Prostate gland (tissue), 2 donors: Measurements from ENCODE around the gene LAMP1. TPM values are rescaled to one million over a fixed set of nuclear protein-coding genes. Genes with fewer than 3 reads are reported as not detected.

Experiments used
- DNase-seq: peaks from one replicate; pipeline ENCODE4 v3.0.0-alpha.2; 2019; ENCODE audit warnings: low spot score
- H3K27ac ChIP-seq, 2 donors: fragments of 200-600 bp; sonication (generic); 2 replicates each; pipeline ENCODE4 v1.5.1; 2017 to 2019
- H3K27me3 ChIP-seq: fragments of 200-600 bp; sonication (generic); replicated peaks from 2 replicates; pipeline ENCODE4 v1.5.1; 2019; ENCODE audit not compliant: insufficient read depth
- H3K36me3 ChIP-seq, 2 donors: fragments of 200-600 bp; sonication (generic); 1 replicate in 1 of 2; 2 replicates in 1 of 2; pipeline versions ENCODE4 v1.5.1 to v1.8.1; 2017 to 2019
- H3K4me1 ChIP-seq: fragments of 200-600 bp; sonication (generic); replicated peaks from 2 replicates; pipeline ENCODE4 v1.5.1; 2019
- H3K4me3 ChIP-seq, 2 donors: fragments of 200-600 bp; sonication (generic); 2 replicates each; pipeline ENCODE4 v1.5.1; 2017 to 2019
- H3K9me3 ChIP-seq: fragments of 200-600 bp; sonication (generic); 2 replicates; pipeline ENCODE4 v1.5.1; 2017
- CTCF ChIP-seq, 4 experiments: fragments of 200-600 bp in 2 of 4; fragments of 450-650 bp in 2 of 4; sonication (generic) in 2 of 4; IDR thresholded peaks; 1 replicate in 3 of 4; 2 replicates in 1 of 4; pipeline ENCODE4 v1.5.1; 2016 to 2019; ENCODE audit warnings: antibody characterized with exemption in 4 of 4, mild to moderate bottlenecking in 2 of 4, moderate library complexity in 2 of 4
- POLR2A ChIP-seq: fragments of 450-650 bp; IDR thresholded peaks from one replicate; pipeline ENCODE4 v1.6.1; 2016; ENCODE audit warnings: antibody characterized with exemption, mild to moderate bottlenecking
- POLR2AphosphoS5 ChIP-seq: sonication (generic); formaldehyde crosslinking; IDR thresholded peaks from one replicate; pipeline ENCODE4 v1.6.1; 2017; ENCODE audit warnings: antibody characterized with exemption
- WGBS: methylation state at CpG from one replicate; pipeline ENCODE4 v1.1.5; 2018; 5-methylcytosine and 5-hydroxymethylcytosine counted together
- intact Hi-C: fragments of 100-400 bp; cut with DNase I; formaldehyde crosslinking; loops from one replicate; pipeline ENCODE4 v1.14.2; 2022
- total RNA-seq, 2 donors: library from RNA; depleted of rRNA; stranded (reverse); fragments of >200 nt; gene quantifications; one replicate each; pipeline ENCODE4 v1.1.0, GENCODE V29; 2016

The LAMP1 gene
- total RNA-seq, 2 donors from 2014 or later = 214 to 246 TPM

DNA sequence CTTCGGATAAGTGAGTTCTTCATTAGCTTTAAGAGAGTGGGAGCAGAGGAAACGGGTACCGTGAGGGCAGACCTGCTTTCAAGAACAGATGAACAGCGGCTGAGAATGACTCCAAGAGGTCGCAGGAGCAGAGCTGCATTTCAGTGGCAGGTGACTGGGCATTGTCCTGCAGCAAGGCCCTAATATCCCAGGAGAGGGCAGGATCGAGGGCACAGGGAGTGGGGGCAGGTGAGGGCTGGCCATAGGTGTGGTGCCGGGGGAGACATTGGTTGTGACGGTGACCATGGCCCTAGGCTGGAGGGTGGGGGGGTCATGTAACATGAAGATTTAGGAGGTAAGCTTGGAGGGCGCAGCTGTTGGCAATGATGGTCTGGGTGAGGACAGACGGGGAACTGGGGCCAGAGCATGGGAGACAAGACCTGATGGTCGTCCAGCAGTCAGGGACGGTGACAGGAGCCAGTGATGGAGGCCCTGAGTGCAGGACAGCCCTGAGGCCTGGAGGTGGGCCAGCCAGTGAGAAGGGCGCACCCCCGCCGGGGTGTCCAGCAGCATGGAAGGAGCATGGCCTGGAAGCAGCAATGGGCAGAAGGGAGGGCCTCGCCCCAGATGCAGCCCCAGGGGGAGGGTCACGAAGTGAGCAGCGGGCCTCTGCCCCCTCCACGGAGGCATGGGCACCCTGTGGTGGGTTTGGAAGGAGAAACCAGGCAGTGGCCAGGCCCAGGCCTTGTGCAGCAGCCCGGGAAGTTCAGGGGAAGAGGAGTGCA lies 29.2 kb upstream of the LAMP1 start:
- Histone ChIP-seq H3K36me3 (no peaks in the 10 kb centered on the region), H3K9me3 (no peaks in the 10 kb centered on the region), H3K4me1 (no peaks in the 10 kb centered on the region), H3K4me3 (no peak overlapping the region), H3K27me3 (no peaks in the 10 kb centered on the region), H3K27ac (no peak overlapping the region)
- 92% methylated on average over 20 of the region's 20 CpGs for WGBS
- no peak for DNase-seq
- intact Hi-C loops = no loop called here
- no peak for TF ChIP-seq CTCF (IDR thresholded peaks at IDR 0.05)
- TF ChIP-seq POLR2A = no peak
- TF ChIP-seq POLR2AphosphoS5 = no peak

GRCh38 chr13:113272031-113272430 lies 25.0 kb upstream of the LAMP1 start:
- WGBS = 91% methylated on average over 2 of the region's 2 CpGs
- Histone ChIP-seq H3K27me3 (no peaks in the 10 kb centered on the region), H3K4me3 (no peak overlapping the region), H3K36me3 (no peaks in the 10 kb centered on the region), H3K27ac (no peak overlapping the region), H3K9me3 (no peaks in the 10 kb centered on the region), H3K4me1 (no peaks in the 10 kb centered on the region)
- DNase-seq = no peak
- TF ChIP-seq CTCF (IDR thresholded peaks at IDR 0.05) (no peak), POLR2AphosphoS5 (no peak), POLR2A (no peak)
- intact Hi-C loops = loop anchor here (10.0 kb wide), 1 partner anchor 123 kb away; no protein-coding TSS in a partner anchor

GRCh38 chr13:113272701-113273181 lies 24.3 kb upstream of the LAMP1 start:
- Histone ChIP-seq H3K36me3 (no peaks in the 10 kb centered on the region), H3K27ac (no peak overlapping the region), H3K4me3 (no peak overlapping the region), H3K27me3 (no peaks in the 10 kb centered on the region), H3K4me1 (no peaks in the 10 kb centered on the region), H3K9me3 (no peaks in the 10 kb centered on the region)
- no peak for TF ChIP-seq CTCF (IDR thresholded peaks at IDR 0.05)
- no peak for TF ChIP-seq POLR2AphosphoS5
- TF ChIP-seq POLR2A = no peak
- 88% methylated on average over 10 of the region's 10 CpGs for WGBS
- intact Hi-C loops = loop anchor here (10.0 kb wide), 1 partner anchor 122 kb away; no protein-coding TSS in a partner anchor
- no peak for DNase-seq

DNA sequence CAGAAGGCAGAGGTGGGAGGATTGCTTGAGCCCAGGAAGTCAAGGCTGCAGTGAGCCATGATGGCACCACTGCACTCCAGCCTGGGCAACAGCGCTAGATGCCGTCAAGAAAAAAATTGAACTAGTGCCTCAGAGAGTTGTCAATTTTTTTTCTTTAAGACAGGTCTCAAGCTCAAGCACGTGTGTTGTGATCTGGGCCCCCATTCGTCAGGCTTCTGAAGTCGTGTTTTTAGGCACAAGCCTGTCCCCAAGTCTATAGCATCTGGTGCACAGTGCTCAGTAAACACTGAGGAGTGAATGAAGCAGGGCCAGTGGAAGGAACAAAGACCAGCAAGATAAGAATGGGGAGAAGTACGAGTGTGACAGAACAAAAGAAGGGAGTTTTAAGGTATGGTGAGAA lies 23.7 kb upstream of the LAMP1 start:
- Histone ChIP-seq H3K27ac (no peak overlapping the region), H3K27me3 (no peaks in the 10 kb centered on the region), H3K4me1 (no peaks in the 10 kb centered on the region), H3K36me3 (no peaks in the 10 kb centered on the region), H3K9me3 (no peaks in the 10 kb centered on the region), H3K4me3 (no peak overlapping the region)
- no peak for DNase-seq
- 83% methylated on average over 6 of the region's 6 CpGs for WGBS
- intact Hi-C loops = loop anchor here (10.0 kb wide), 1 partner anchor 121 kb away; no protein-coding TSS in a partner anchor
- TF ChIP-seq POLR2A (no peak), CTCF (IDR thresholded peaks at IDR 0.05) (no peak)
